ENCODE data around the gene SLC38A6. TPM values are rescaled to one million over a fixed set of nuclear protein-coding genes. Genes with fewer than 3 reads are reported as not detected.

Gene SLC38A6
- total RNA-seq, 6 experiments from 2014 or later = 9.7 to 13.8 (median 11.1) TPM

DNA sequence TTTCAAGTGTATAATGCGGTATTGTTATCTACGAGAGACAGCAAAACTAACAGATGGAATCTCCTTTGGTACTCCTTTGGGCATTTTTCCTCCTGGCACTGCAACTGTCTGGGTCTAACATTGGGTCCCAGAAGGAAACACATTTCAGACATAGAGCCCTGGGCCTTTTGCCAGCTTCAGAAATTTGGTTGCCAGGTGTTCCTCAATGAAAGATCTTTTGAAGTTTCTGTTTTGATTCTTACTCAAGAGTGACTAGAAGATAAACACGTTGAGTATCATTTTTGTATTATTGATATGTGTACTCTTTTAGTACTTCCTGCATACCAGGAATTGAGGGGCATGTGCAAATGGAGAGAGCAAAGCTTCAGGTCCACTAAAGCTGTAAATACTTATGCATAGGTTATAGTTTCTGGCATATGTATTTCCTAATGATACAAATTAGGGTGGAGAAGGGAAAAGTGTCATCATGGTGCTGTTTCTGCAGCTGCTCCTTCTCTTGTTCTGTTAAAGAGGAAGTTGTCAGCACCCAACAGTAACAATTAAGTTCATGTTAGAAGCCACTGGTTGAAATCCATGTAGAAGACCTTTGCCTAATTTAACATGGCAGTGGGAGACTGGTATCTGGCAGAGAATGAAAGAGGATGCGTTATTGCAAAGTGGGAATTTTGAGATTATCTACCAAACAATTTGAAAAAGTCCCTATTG is 53.5 kb downstream of the SLC38A6 start:
- DNase-seq = no peak
- Mint-ChIP-seq H3K27ac (no peak overlapping the region; the same call in 1 of the 2 replicates), H3K36me3 (ENCODE audit: low read depth) (peaks cover 9% of the 10 kb centered on the region), H3K27me3 (ENCODE audit: insufficient read depth) (no peaks in the 10 kb centered on the region), H3K9me3 (no peaks in the 10 kb centered on the region), H3K4me3 (no peak overlapping the region), H3K4me1 (ENCODE audit: low read depth) (peaks cover 23% of the 10 kb centered on the region)
- TF ChIP-seq, protein P1, sequence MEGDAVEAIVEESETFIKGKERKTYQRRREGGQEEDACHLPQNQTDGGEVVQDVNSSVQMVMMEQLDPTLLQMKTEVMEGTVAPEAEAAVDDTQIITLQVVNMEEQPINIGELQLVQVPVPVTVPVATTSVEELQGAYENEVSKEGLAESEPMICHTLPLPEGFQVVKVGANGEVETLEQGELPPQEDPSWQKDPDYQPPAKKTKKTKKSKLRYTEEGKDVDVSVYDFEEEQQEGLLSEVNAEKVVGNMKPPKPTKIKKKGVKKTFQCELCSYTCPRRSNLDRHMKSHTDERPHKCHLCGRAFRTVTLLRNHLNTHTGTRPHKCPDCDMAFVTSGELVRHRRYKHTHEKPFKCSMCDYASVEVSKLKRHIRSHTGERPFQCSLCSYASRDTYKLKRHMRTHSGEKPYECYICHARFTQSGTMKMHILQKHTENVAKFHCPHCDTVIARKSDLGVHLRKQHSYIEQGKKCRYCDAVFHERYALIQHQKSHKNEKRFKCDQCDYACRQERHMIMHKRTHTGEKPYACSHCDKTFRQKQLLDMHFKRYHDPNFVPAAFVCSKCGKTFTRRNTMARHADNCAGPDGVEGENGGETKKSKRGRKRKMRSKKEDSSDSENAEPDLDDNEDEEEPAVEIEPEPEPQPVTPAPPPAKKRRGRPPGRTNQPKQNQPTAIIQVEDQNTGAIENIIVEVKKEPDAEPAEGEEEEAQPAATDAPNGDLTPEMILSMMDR (IDR thresholded peaks at IDR 0.05) = no peak

DNA sequence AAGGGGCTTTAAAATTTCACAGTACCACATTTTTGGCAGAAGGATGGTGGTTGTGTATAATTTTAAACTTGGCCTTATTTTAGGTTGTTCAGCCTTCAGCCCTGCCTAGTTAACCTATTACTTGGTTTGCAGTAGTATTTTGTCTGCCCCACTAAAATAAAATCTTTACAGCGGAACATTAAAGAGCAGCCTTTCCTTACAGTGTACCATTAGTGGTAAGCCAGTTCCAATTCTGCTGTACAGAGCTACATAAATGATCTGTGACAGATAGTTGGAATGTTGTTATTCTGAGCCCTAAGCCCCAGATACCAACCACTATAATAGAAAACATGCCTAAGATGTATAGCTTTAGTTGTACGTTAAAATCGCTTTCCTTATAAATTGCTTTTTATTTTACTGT is 56.2 kb downstream of the SLC38A6 start:
- Mint-ChIP-seq H3K36me3 (ENCODE audit: low read depth) (0 out of 2 replicates have a peak, but pooled peaks cover 4% of the 10 kb centered on the region), H3K27ac (no peak overlapping the region), H3K4me1 (ENCODE audit: low read depth) (peaks cover 23% of the 10 kb centered on the region), H3K27me3 (ENCODE audit: insufficient read depth) (no peaks in the 10 kb centered on the region), H3K4me3 (no peak overlapping the region), H3K9me3 (no peaks in the 10 kb centered on the region)
- no peak for DNase-seq
- TF ChIP-seq, protein P1 (IDR thresholded peaks at IDR 0.05) = no peak

DNA sequence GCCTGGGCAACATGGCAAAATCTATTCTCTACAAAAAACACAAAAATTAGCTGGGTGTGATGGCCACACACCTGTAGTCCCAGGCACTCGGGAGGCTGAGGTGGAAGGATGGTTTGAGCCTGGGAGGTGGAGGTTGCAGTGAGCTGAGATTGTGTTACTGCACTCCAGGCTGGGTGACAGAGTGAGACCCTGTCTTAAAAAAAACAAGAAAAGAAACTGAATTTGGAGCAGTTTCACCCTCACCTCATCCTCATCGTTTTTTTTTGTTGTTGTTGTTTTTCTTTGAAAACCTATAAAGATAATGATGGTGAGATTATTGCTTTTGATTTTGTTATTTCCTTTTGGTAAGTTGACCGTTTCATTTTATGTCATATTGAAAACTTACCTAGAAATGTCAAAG is 60.7 kb downstream of the SLC38A6 start:
- TF ChIP-seq, protein P1 (IDR thresholded peaks at IDR 0.05) = no peak
- no peaks in the 10 kb centered on the region for H3K36me3 Mint-ChIP-seq (ENCODE audit: low read depth)
- no peaks in the 10 kb centered on the region for H3K27me3 Mint-ChIP-seq (ENCODE audit: insufficient read depth)
- no peaks in the 10 kb centered on the region for H3K9me3 Mint-ChIP-seq
- no peak for DNase-seq
- H3K4me1 Mint-ChIP-seq (ENCODE audit: low read depth) = no peaks in the 10 kb centered on the region
- H3K4me3 Mint-ChIP-seq = no peak overlapping the region
- H3K27ac Mint-ChIP-seq = no peak overlapping the region

DNA sequence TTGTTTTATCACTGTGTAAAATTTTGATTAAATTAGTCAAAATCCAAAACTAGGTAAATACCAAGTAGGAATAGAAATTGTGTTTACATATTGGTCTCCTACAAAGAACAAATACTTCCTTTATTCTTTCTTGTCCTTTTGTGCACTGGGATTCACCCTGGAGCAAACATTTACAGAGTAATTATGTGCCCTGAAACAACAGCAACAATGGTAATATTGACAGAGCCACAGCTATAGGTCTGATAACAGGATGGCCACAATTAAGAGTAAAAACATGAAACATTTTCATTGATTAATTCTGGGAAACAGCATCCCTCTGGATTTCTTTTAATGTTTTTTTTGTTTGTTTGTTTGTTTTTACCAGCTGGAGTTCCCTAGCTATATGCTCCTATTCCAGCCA is 61.2 kb downstream of the SLC38A6 start:
- DNase-seq = no peak
- Mint-ChIP-seq H3K27ac (no peak overlapping the region), H3K36me3 (ENCODE audit: low read depth) (no peaks in the 10 kb centered on the region), H3K27me3 (ENCODE audit: insufficient read depth) (no peaks in the 10 kb centered on the region), H3K9me3 (no peaks in the 10 kb centered on the region), H3K4me1 (ENCODE audit: low read depth) (no peaks in the 10 kb centered on the region), H3K4me3 (no peak overlapping the region)
- TF ChIP-seq, protein P1 (IDR thresholded peaks at IDR 0.05) = no peak

DNA sequence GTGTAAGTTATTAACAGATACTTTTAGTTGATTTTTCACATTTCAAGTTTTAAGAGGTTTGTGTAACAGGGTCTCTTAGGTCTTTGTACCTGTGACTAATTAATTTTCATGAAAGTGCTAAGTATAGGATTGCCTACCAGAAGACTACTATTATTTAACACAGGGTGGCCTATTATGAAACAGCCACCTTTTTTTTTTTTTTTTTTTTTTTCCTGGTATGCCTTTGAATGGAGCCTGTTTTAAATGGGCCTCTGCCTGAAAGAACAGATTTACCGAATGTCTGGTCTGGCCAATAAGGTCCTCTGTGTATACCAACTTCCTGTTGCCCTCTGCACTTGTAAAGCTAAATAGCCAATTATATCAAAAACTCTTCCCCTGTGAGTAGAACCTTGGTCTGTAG is 62.5 kb downstream of the SLC38A6 start:
- no peaks in the 10 kb centered on the region for H3K27me3 Mint-ChIP-seq (ENCODE audit: insufficient read depth)
- H3K36me3 Mint-ChIP-seq (ENCODE audit: low read depth) = no peaks in the 10 kb centered on the region
- H3K4me1 Mint-ChIP-seq (ENCODE audit: low read depth) = no peaks in the 10 kb centered on the region
- H3K27ac Mint-ChIP-seq = no peak overlapping the region
- no peak for DNase-seq
- no peak overlapping the region for H3K4me3 Mint-ChIP-seq
- no peaks in the 10 kb centered on the region for H3K9me3 Mint-ChIP-seq
- TF ChIP-seq, protein P1 (IDR thresholded peaks at IDR 0.05) = no peak
